GM12878 (cell line): Measurements from ENCODE around the gene BCKDHB. TPM values are rescaled to one million over a fixed set of nuclear protein-coding genes. Genes with fewer than 3 reads are reported as not detected.

Experiments used
- ATAC-seq: fragments of 200-7000 bp; cut with Tn5 transposase; 3 replicates; pipeline ENCODE4 v1.9.1; 2020; ENCODE audit warnings: mild to moderate bottlenecking, moderate library complexity
- BruUV-seq: library from RNA; stranded (reverse); fragments of 400-500 nt; replicated peaks from 2 replicates; lab custom pipeline; 2021; lab: Mats Ljungman, UMichigan
- CTCF ChIA-PET: fragments of 300-600 bp; sonication (Branson Sonifier 250); formaldehyde crosslinking; extraction: SDS; loops from one replicate; lab custom pipeline; 2021; ENCODE audit warnings: inconsistent platforms; lab: Yijun Ruan, JAX
- POLR2A ChIA-PET: fragments of 350-600 bp; formaldehyde crosslinking; extraction: SDS; loops from one replicate; lab custom pipeline; 2021; ENCODE audit warnings: inconsistent platforms; lab: Charles Lee
- RAD21 ChIA-PET: fragments of 300-600 bp; sonication (Branson Sonifier 250); formaldehyde crosslinking; loops from one replicate; lab custom pipeline; 2023; ENCODE audit warnings: antibody characterized with exemption; ENCODE audit not compliant: unreplicated experiment; lab: Charles Lee
- SMC1A ChIA-PET: fragments of 300-600 bp; sonication (Branson Sonifier 250); formaldehyde crosslinking; loops from one replicate; lab custom pipeline; 2023; ENCODE audit not compliant: unreplicated experiment, uncharacterized antibody; lab: Charles Lee
- DNase-seq: peaks from one replicate; pipeline ENCODE4 v3.0.0-alpha.2; 2011; ENCODE audit warnings: low read depth, low spot score
- FAIRE-seq: peaks from 3 replicates; lab custom pipeline; 2011; peaks lifted over from hg19 to GRCh38; lab: Jason Lieb, UNC
- H2AFZ ChIP-seq: 2 replicates; pipeline ENCODE4 v1.6.0; 2011; ENCODE audit warnings: low read depth, low read length, control low read depth; ENCODE audit not compliant: control insufficient read depth
- H3K27ac ChIP-seq: 2 replicates; pipeline ENCODE4 v1.5.1; 2011; ENCODE audit warnings: control low read depth; ENCODE audit not compliant: control insufficient read depth, insufficient read depth
- H3K27me3 ChIP-seq, 2 experiments: replicated peaks in 1 of 2; 2 replicates each; pipeline versions ENCODE4 v1.6.0 to v1.6.1; 2011; ENCODE audit warnings: low read length in 1 of 2; ENCODE audit not compliant: control insufficient read depth in 2 of 2, insufficient read depth in 2 of 2
- H3K36me3 ChIP-seq, 2 experiments: 2 replicates each; pipeline ENCODE4 v1.5.1; 2011; ENCODE audit warnings: low read length in 1 of 2; ENCODE audit not compliant: control insufficient read depth in 2 of 2, insufficient read depth in 2 of 2
- H3K4me1 ChIP-seq: 2 replicates; pipeline ENCODE4 v1.6.1; 2011; ENCODE audit warnings: mild to moderate bottlenecking, low read length, moderate library complexity, mixed read lengths; ENCODE audit not compliant: control insufficient read depth, insufficient read depth
- H3K4me2 ChIP-seq: 2 replicates; pipeline ENCODE4 v1.6.0; 2011; ENCODE audit warnings: control low read depth; ENCODE audit not compliant: control insufficient read depth, insufficient read depth
- H3K4me3 ChIP-seq: fragments of 200-600 bp; sonication (generic); 2 replicates; pipeline ENCODE4 v1.5.1; 2016
- H3K79me2 ChIP-seq: 2 replicates; pipeline ENCODE4 v1.6.0; 2011; ENCODE audit warnings: low read length; ENCODE audit not compliant: control insufficient read depth, insufficient read depth
- H3K9ac ChIP-seq: 2 replicates; pipeline ENCODE4 v1.8.0; 2011; ENCODE audit warnings: low read length, control low read depth, mixed read lengths; ENCODE audit not compliant: control insufficient read depth, insufficient read depth
- H3K9me3 ChIP-seq: replicated peaks from 3 replicates; pipeline ENCODE4 v1.5.1; 2011; ENCODE audit warnings: mild to moderate bottlenecking, low read length; ENCODE audit not compliant: control insufficient read depth, insufficient read depth
- H4K20me1 ChIP-seq: 2 replicates; pipeline ENCODE4 v1.6.0; 2011; ENCODE audit not compliant: control insufficient read depth, insufficient read depth
- ETV6 ChIP-seq, 2 experiments: fragments of 450-650 bp in 1 of 2; IDR thresholded peaks in 1 of 2; conservative IDR thresholded peaks in 1 of 2; 2 replicates each; pipeline ENCODE4 v1.6.1; 2014; ENCODE audit warnings: antibody characterized with exemption in 1 of 2, borderline replicate concordance in 1 of 2, low read depth in 1 of 2, mild to moderate bottlenecking in 1 of 2, moderate library complexity in 1 of 2
- POLR2A ChIP-seq: IDR thresholded peaks from 2 replicates; pipeline ENCODE4 v1.6.1; 2011; ENCODE audit warnings: low read depth, mild to moderate bottlenecking, low read length
- STAT1 ChIP-seq: fragments of 450-650 bp; conservative IDR thresholded peaks from 2 replicates; pipeline ENCODE4 v1.6.1; 2014; ENCODE audit warnings: antibody characterized with exemption, mild to moderate bottlenecking
- TCF3 ChIP-seq: IDR thresholded peaks from 2 replicates; pipeline ENCODE4 v1.6.1; 2012; ENCODE audit warnings: low read depth, mild to moderate bottlenecking, low read length, borderline replicate concordance; ENCODE audit not compliant: insufficient read depth
- YBX1 ChIP-seq: fragments of 450-650 bp; IDR thresholded peaks from 2 replicates; pipeline ENCODE4 v1.6.1; 2016; ENCODE audit warnings: antibody characterized with exemption
- WGBS: methylation state at CpG from one replicate; pipeline ENCODE4 v1.1.6; 2016; ENCODE audit warnings: low lambda C conversion rate; ENCODE audit not compliant: insufficient replicate concordance, insufficient coverage; ENCODE audit errors: missing lambda C conversion rate; 5-methylcytosine and 5-hydroxymethylcytosine counted together
- in situ Hi-C: fragments of 300-500 bp; cut with MboI; formaldehyde crosslinking; loops from 9 replicates; pipeline ENCODE4 v1.14.3; 2018; ENCODE audit warnings: mixed read lengths
- intact Hi-C: fragments of 100-400 bp; cut with micrococcal nuclease; formaldehyde crosslinking; loops from one replicate; pipeline ENCODE4 v1.14.2; 2022; ENCODE audit not compliant: unreplicated experiment
- polyA plus RNA-seq, 11 experiments: library from polyadenylated mRNA; depleted of rRNA in 4 of 11; unstranded in 6 of 11; stranded (reverse) in 5 of 11; fragments of >200 nt; fragmentation: Nextera tagmentation in 4 of 11; fragmentation: Illumina TruSeq in 1 of 11; extraction: Ambion mirVana in 4 of 11; extraction: Trizol in 1 of 11; gene quantifications; 1 replicate in 1 of 11; 2 replicates in 10 of 11; pipeline versions ENCODE4 v1.2.1 to v1.2.3, GENCODE V29; 2011 to 2016; ENCODE audit warnings: inconsistent platforms in 2 of 11, missing spikeins in 2 of 11, low read depth in 1 of 11
- total RNA-seq, 4 experiments: library from RNA; depleted of rRNA in 3 of 4; stranded (reverse); fragments of >200 nt in 3 of 4; fragmentation: Illumina TruSeq in 1 of 4; extraction: Trizol in 1 of 4; gene quantifications; 2 replicates each; pipeline versions ENCODE4 v1.2.1 to v1.2.3, GENCODE V29; 2013 to 2021
- TF ChIP-seq, protein P1 (sequence below): fragments of 450-650 bp; IDR thresholded peaks from 2 replicates; pipeline ENCODE4 v1.6.1; 2017; ENCODE audit warnings: mild to moderate bottlenecking
- TF ChIP-seq, protein P2 (sequence below), 3 experiments: IDR thresholded peaks in 2 of 3; conservative IDR thresholded peaks in 1 of 3; 2 replicates each; pipeline ENCODE4 v1.5.1; 2011; ENCODE audit warnings: low read depth in 3 of 3, low read length in 3 of 3, mild to moderate bottlenecking in 3 of 3, control low read depth in 2 of 3, moderate library complexity in 2 of 3, inconsistent platforms in 1 of 3, mixed read lengths in 1 of 3; ENCODE audit not compliant: control insufficient read depth in 2 of 3, insufficient read depth in 1 of 3; ENCODE audit errors: extremely low read depth in 1 of 3
- TF ChIP-seq, protein P3 (sequence below): fragments of 450-650 bp; IDR thresholded peaks from 2 replicates; pipeline ENCODE4 v1.6.1; 2017; ENCODE audit warnings: borderline replicate concordance

Gene BCKDHB
- total and polyA plus RNA-seq, 10 of the 15 experiments (the other 5 are each of a cell fraction or from before 2014, with no cell fraction given), result 12.9 to 57.1 (median 25.3) TPM

DNA sequence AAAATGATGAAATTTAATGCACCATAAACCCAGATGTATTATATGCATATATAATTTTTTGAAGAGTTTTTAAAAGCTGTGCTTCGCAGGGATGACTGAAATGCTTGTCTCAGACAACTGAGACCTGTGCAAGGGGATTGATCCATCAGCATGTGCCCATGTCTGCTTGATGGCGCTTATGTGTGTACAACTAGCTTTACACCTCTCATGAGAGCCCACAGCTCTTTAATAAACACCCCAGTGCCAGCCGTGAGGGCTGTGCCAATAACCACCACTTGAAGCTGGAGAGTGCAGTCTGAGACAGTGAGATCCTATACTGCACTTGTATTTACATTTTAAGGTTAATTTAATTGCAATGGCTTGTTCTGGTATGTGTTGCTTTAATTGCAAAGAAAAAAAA lies 225.5 kb downstream of the BCKDHB start:
- Histone ChIP-seq H3K79me2 (no peaks in the 10 kb centered on the region), H3K4me2 (no peak overlapping the region), H3K27ac (no peak overlapping the region), H3K9me3 (no peaks in the 10 kb centered on the region), H3K4me1 (no peaks in the 10 kb centered on the region), H3K9ac (no peak overlapping the region), H3K27me3 (no peaks in the 10 kb centered on the region), H2AFZ (no peak overlapping the region), H3K4me3 (no peak overlapping the region), H3K36me3 (no peaks in the 10 kb centered on the region), H4K20me1 (no peaks in the 10 kb centered on the region)
- ATAC-seq (no peak), FAIRE-seq (no peak), DNase-seq (no peak)
- in situ Hi-C loops, result no loop called here
- WGBS, result 65% methylated on average over 3 of the region's 3 CpGs
- ChIA-PET POLR2A (no interaction called here), RAD21 (interaction anchor here (1.1 kb wide), 1 partner anchor 118 kb away, joined by 4 read pairs; no protein-coding TSS in a partner anchor), SMC1A (interaction anchor here (1.4 kb wide), 1 partner anchor 29 kb away, joined by 3 read pairs; no protein-coding TSS in a partner anchor), CTCF (interaction anchor here (1.1 to 4.2 kb wide), 2 partner anchors 10 to 118 kb away, joined by 5 to 19 read pairs; no protein-coding TSS in a partner anchor)
- intact Hi-C loops, result no loop called here
- TF ChIP-seq POLR2A, result no peak
- no peak for TF ChIP-seq STAT1
- BruUV-seq, result no TSS peak

DNA sequence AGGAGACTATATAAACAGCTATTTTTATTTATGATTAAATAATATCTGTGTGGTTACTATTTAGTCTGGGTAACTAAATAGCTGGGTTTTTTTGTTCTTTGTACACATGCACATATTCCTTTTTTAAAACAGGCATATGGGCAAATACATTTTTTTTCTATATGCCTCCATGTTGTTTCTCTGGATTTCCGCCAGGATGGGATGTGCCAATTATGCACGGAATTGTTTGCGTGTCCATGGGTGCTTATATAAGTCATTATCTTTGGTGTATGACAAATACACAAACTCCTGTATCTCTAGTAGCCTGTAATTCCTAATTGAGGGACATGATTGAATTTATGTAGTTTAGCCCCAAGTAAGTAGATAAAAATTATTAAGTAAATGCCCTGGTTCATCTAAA lies 226.9 kb downstream of the BCKDHB start:
- POLR2A ChIA-PET, result no interaction called here
- no TSS peak for BruUV-seq
- no peaks in the 10 kb centered on the region for H3K9me3 ChIP-seq
- in situ Hi-C loops, result no loop called here
- CTCF ChIA-PET, result interaction anchor here (4.2 kb wide), 1 partner anchor 119 kb away, joined by 19 read pairs; no protein-coding TSS in a partner anchor
- no peaks in the 10 kb centered on the region for H3K36me3 ChIP-seq
- no peaks in the 10 kb centered on the region for H3K79me2 ChIP-seq
- no peaks in the 10 kb centered on the region for H4K20me1 ChIP-seq
- H3K4me2 ChIP-seq, result no peak overlapping the region
- H3K4me1 ChIP-seq, result no peaks in the 10 kb centered on the region
- H3K9ac ChIP-seq, result no peak overlapping the region
- SMC1A ChIA-PET, result interaction anchor here (0.9 to 1.4 kb wide), 2 partner anchors 8 to 12 kb away, joined by 3 to 5 read pairs; no protein-coding TSS in a partner anchor
- WGBS, result 67% methylated on average over 3 of the region's 3 CpGs
- no peak overlapping the region for H3K27ac ChIP-seq
- H2AFZ ChIP-seq, result no peak overlapping the region
- intact Hi-C loops, result no loop called here
- no peaks in the 10 kb centered on the region for H3K27me3 ChIP-seq
- ATAC-seq (no peak), FAIRE-seq (no peak), DNase-seq (no peak)
- no peak overlapping the region for H3K4me3 ChIP-seq
- RAD21 ChIA-PET, result no interaction called here
- no peak for TF ChIP-seq ETV6 (conservative IDR thresholded peaks at IDR 0.05 in 1 of 2, IDR thresholded peaks at IDR 0.05 in 1 of 2; ENCODE audit: borderline replicate concordance in 1 of 2, low read depth in 1 of 2)
- TF ChIP-seq TCF3, result no peak
- TF ChIP-seq, protein P1, sequence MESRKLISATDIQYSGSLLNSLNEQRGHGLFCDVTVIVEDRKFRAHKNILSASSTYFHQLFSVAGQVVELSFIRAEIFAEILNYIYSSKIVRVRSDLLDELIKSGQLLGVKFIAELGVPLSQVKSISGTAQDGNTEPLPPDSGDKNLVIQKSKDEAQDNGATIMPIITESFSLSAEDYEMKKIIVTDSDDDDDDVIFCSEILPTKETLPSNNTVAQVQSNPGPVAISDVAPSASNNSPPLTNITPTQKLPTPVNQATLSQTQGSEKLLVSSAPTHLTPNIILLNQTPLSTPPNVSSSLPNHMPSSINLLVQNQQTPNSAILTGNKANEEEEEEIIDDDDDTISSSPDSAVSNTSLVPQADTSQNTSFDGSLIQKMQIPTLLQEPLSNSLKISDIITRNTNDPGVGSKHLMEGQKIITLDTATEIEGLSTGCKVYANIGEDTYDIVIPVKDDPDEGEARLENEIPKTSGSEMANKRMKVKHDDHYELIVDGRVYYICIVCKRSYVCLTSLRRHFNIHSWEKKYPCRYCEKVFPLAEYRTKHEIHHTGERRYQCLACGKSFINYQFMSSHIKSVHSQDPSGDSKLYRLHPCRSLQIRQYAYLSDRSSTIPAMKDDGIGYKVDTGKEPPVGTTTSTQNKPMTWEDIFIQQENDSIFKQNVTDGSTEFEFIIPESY, result no peak
- TF ChIP-seq YBX1, result no peak
- TF ChIP-seq, protein P2, sequence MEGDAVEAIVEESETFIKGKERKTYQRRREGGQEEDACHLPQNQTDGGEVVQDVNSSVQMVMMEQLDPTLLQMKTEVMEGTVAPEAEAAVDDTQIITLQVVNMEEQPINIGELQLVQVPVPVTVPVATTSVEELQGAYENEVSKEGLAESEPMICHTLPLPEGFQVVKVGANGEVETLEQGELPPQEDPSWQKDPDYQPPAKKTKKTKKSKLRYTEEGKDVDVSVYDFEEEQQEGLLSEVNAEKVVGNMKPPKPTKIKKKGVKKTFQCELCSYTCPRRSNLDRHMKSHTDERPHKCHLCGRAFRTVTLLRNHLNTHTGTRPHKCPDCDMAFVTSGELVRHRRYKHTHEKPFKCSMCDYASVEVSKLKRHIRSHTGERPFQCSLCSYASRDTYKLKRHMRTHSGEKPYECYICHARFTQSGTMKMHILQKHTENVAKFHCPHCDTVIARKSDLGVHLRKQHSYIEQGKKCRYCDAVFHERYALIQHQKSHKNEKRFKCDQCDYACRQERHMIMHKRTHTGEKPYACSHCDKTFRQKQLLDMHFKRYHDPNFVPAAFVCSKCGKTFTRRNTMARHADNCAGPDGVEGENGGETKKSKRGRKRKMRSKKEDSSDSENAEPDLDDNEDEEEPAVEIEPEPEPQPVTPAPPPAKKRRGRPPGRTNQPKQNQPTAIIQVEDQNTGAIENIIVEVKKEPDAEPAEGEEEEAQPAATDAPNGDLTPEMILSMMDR (IDR thresholded peaks at IDR 0.05 in 2 of 3, conservative IDR thresholded peaks at IDR 0.05 in 1 of 3; ENCODE audit: control insufficient read depth in 2 of 3, extremely low read depth in 1 of 3, insufficient read depth in 1 of 3, low read depth in 3 of 3, low read length in 3 of 3), result no peak
- TF ChIP-seq, protein P3, sequence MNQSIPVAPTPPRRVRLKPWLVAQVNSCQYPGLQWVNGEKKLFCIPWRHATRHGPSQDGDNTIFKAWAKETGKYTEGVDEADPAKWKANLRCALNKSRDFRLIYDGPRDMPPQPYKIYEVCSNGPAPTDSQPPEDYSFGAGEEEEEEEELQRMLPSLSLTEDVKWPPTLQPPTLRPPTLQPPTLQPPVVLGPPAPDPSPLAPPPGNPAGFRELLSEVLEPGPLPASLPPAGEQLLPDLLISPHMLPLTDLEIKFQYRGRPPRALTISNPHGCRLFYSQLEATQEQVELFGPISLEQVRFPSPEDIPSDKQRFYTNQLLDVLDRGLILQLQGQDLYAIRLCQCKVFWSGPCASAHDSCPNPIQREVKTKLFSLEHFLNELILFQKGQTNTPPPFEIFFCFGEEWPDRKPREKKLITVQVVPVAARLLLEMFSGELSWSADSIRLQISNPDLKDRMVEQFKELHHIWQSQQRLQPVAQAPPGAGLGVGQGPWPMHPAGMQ, result no peak
